Measurements from ENCODE around the gene RNF2. TPM values are rescaled to one million over a fixed set of nuclear protein-coding genes. Genes with fewer than 3 reads are reported as not detected.
A peak's percentile ranks its signal among the peaks of the same experiment; 100 is the strongest.

RNF2 gene
- polyA plus RNA-seq, 1 donor (not counting 4 experiments of a cell fraction or from before 2014, with no cell fraction given), result 29.2 TPM

- Histone ChIP-seq H2AFZ (ENCODE audit: control insufficient read depth, low read length) (no peak overlapping the region), H3K4me3 (ENCODE audit: control insufficient read depth in 2 of 3, extremely low read depth in 1 of 3, insufficient read depth in 2 of 3, low read depth in 1 of 3, low read length in 3 of 3) (no peak overlapping the region), H3K9me3 (ENCODE audit: control insufficient read depth, low read depth, low read length) (no peaks in the 10 kb centered on the region), H3K79me2 (ENCODE audit: control insufficient read depth, insufficient read depth, low read length) (no peaks in the 10 kb centered on the region), H3K9me1 (ENCODE audit: control insufficient read depth, extremely low read depth, insufficient read depth, low read length) (no peaks in the 10 kb centered on the region), H3K36me3 (ENCODE audit: control insufficient read depth in 2 of 2, extremely low read depth in 1 of 2, insufficient read depth in 2 of 2, low read length in 2 of 2) (no peaks in the 10 kb centered on the region), H3K4me1 (ENCODE audit: control insufficient read depth, extremely low read depth, insufficient read depth, low read length) (no peaks in the 10 kb centered on the region), H3K4me2 (ENCODE audit: control insufficient read depth, extremely low read depth, insufficient read depth, low read depth, low read length) (no peak overlapping the region), H4K20me1 (ENCODE audit: control insufficient read depth, extremely low read depth, insufficient read depth, low read length) (no peaks in the 10 kb centered on the region), H3K9ac (ENCODE audit: control insufficient read depth, extremely low read depth, insufficient read depth, low read length) (no peak overlapping the region), H3K27me3 (ENCODE audit: control insufficient read depth, extremely low read depth, insufficient read depth, low read length) (no peaks in the 10 kb centered on the region), H3K27ac (ENCODE audit: control insufficient read depth, insufficient read depth, low read length) (no peak overlapping the region)
- FAIRE-seq (peak; percentile 48), DNase-seq (ENCODE audit: low read depth, low spot score) (no peak)
- dilution Hi-C loops (cut with MboI; ENCODE audit: extremely low pct_ligation_motif_present, low sequenced_read_pairs), result no loop called here
- no peak for TF ChIP-seq EZH2 (IDR thresholded peaks at IDR 0.05; ENCODE audit: low read length)
- TF ChIP-seq, protein P1, sequence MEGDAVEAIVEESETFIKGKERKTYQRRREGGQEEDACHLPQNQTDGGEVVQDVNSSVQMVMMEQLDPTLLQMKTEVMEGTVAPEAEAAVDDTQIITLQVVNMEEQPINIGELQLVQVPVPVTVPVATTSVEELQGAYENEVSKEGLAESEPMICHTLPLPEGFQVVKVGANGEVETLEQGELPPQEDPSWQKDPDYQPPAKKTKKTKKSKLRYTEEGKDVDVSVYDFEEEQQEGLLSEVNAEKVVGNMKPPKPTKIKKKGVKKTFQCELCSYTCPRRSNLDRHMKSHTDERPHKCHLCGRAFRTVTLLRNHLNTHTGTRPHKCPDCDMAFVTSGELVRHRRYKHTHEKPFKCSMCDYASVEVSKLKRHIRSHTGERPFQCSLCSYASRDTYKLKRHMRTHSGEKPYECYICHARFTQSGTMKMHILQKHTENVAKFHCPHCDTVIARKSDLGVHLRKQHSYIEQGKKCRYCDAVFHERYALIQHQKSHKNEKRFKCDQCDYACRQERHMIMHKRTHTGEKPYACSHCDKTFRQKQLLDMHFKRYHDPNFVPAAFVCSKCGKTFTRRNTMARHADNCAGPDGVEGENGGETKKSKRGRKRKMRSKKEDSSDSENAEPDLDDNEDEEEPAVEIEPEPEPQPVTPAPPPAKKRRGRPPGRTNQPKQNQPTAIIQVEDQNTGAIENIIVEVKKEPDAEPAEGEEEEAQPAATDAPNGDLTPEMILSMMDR (optimal IDR thresholded peaks at IDR 0.05 in 1 of 3, IDR thresholded peaks at IDR 0.05 in 1 of 3, conservative IDR thresholded peaks at IDR 0.05 in 1 of 3; ENCODE audit: extremely low read depth in 1 of 3, insufficient read depth in 2 of 3, low read length in 3 of 3), result no peak
Measured at GRCh38 chr1:185104083-185104482, 58.7 kb downstream of the RNF2 start.

GRCh38 chr1:185105121-185105520 is 59.8 kb downstream of the RNF2 start:
- Histone ChIP-seq H3K4me3 (ENCODE audit: control insufficient read depth in 2 of 3, extremely low read depth in 1 of 3, insufficient read depth in 2 of 3, low read depth in 1 of 3, low read length in 3 of 3) (no peak overlapping the region), H3K36me3 (ENCODE audit: control insufficient read depth in 2 of 2, extremely low read depth in 1 of 2, insufficient read depth in 2 of 2, low read length in 2 of 2) (no peaks in the 10 kb centered on the region), H3K4me2 (ENCODE audit: control insufficient read depth, extremely low read depth, insufficient read depth, low read depth, low read length) (no peak overlapping the region), H3K27ac (ENCODE audit: control insufficient read depth, insufficient read depth, low read length) (no peak overlapping the region), H3K79me2 (ENCODE audit: control insufficient read depth, insufficient read depth, low read length) (no peaks in the 10 kb centered on the region), H3K4me1 (ENCODE audit: control insufficient read depth, extremely low read depth, insufficient read depth, low read length) (no peaks in the 10 kb centered on the region), H3K27me3 (ENCODE audit: control insufficient read depth, extremely low read depth, insufficient read depth, low read length) (no peaks in the 10 kb centered on the region), H2AFZ (ENCODE audit: control insufficient read depth, low read length) (no peak overlapping the region), H3K9ac (ENCODE audit: control insufficient read depth, extremely low read depth, insufficient read depth, low read length) (no peak overlapping the region), H3K9me3 (ENCODE audit: control insufficient read depth, low read depth, low read length) (no peaks in the 10 kb centered on the region), H3K9me1 (ENCODE audit: control insufficient read depth, extremely low read depth, insufficient read depth, low read length) (no peaks in the 10 kb centered on the region), H4K20me1 (ENCODE audit: control insufficient read depth, extremely low read depth, insufficient read depth, low read length) (no peaks in the 10 kb centered on the region)
- FAIRE-seq (no peak), DNase-seq (ENCODE audit: low read depth, low spot score) (no peak)
- dilution Hi-C loops (cut with MboI; ENCODE audit: extremely low pct_ligation_motif_present, low sequenced_read_pairs), result no loop called here
- TF ChIP-seq, protein P1 (optimal IDR thresholded peaks at IDR 0.05 in 1 of 3, IDR thresholded peaks at IDR 0.05 in 1 of 3, conservative IDR thresholded peaks at IDR 0.05 in 1 of 3; ENCODE audit: extremely low read depth in 1 of 3, insufficient read depth in 2 of 3, low read length in 3 of 3), result no peak
- no peak for TF ChIP-seq EZH2 (IDR thresholded peaks at IDR 0.05; ENCODE audit: low read length)

Measured in keratinocyte (primary cell).